ENCODE results near the gene TULP1.

Gene TULP1

DNA sequence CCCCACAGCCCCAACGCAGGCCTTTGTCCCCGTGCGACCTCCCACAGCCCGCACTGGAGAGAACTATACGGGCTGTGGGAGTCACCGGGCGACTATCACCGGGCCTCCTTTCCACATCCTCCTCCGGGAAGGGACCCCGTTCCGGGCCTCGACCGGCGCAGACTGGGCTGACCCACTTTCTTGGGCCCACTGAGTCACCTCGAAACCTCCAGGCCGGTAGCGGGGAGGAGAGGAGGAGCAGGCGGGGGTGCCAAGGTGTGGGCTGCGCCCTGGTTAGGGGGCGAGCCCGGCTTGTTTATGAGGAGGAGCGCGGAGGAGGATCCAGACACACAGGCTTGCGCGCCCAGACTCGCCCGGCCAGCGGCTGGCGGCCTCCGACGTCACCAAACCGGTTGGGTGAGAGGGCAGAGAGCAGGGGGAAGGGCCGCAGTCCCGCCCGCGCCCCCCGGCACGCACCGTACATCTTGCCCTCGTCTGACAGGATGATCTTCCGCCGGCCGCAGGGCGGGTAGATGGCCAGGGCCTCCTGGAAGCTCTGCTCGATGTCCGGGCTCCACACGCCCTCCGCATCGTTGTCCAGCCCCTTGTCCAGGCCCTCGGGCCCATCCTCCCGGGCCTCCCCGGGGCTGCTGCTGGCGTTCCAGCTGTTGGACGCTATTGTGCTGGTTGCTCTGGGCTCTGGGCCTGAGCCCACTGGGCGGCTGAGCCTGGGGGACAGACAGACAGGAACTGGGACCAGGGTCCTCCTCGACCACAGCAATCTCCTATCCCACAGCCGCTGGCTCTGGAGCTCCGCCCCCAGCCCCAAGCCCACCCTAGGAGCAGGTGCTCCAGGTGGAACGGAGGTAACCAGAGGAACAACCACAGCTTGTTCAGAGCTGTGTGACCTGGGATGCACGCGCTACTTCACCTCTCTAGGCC is 26.4 kb downstream of the TULP1 start:
- peak overlapping the region; percentile 37 for H3K4me3 ChIP-seq (ENCODE audit: low read depth, low read length)
- peak overlapping the region; percentile 81 for H3K9ac ChIP-seq (ENCODE audit: low read depth, low read length)
- peaks cover 4% of the 10 kb centered on the region for H3K36me3 ChIP-seq (ENCODE audit: control insufficient read depth, insufficient read depth, low read length)
- H3K4me1 ChIP-seq (ENCODE audit: control insufficient read depth, insufficient read depth, low read length): peaks cover 35% of the 10 kb centered on the region
- H3K27me3 ChIP-seq (ENCODE audit: control insufficient read depth, insufficient read depth, low read length): no peaks in the 10 kb centered on the region
- H3K9me3 ChIP-seq (ENCODE audit: control insufficient read depth, insufficient read depth, low read length): no peaks in the 10 kb centered on the region

DNA sequence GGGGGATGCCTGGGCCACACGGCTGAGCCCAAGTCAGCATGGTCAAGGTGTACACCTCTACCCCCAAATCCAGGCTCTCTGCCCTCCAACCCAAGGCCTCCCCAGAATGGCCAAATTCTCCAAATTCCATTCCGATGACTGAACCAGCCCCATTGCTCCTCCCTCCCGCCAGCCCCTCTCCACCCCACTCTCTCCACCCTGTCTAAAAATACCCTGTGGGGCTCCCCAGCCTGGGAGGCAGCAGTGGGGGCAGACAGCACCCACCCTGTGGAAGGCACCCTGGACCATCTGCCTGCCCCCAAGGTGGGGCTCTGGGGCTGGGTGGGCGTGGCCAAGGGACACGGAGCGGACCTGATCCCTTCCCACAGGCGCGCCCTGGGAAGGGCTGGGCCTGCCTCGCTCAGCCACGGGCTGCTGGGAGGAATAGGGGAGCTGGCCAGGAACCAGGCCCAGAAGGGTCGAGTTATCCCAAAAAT is 27.3 kb downstream of the TULP1 start:
- peaks cover 4% of the 10 kb centered on the region for H3K36me3 ChIP-seq (ENCODE audit: control insufficient read depth, insufficient read depth, low read length)
- no peaks in the 10 kb centered on the region for H3K9me3 ChIP-seq (ENCODE audit: control insufficient read depth, insufficient read depth, low read length)
- peak overlapping the region; percentile 37 for H3K4me3 ChIP-seq (ENCODE audit: low read depth, low read length)
- H3K27me3 ChIP-seq (ENCODE audit: control insufficient read depth, insufficient read depth, low read length): no peaks in the 10 kb centered on the region
- peak overlapping the region; percentile 81 for H3K9ac ChIP-seq (ENCODE audit: low read depth, low read length)
- peaks cover 30% of the 10 kb centered on the region for H3K4me1 ChIP-seq (ENCODE audit: control insufficient read depth, insufficient read depth, low read length)

DNA sequence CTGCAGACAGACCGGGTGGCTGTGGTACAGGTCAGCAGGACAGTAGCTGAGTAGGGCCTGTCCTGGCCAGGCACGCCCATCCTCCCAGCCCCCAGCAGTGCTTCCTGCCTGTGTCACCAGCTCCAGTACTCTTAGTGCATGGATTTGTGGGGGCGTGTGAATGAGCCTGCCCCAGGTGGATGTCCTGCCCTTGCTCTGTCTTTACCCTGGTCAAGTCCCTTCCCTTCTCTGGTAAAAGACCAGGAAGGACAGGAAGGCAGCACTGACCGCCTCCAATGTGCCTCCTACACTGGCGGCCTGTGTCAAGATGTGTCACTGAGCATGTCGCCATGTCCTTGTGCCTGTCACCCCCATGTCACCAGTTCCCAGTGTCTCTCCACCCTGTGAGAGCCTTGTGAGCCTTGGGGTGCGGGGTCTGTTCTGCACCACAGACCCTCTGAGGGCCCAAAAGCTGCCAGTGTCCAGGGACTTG is 27.7 kb downstream of the TULP1 start:
- H3K27me3 ChIP-seq (ENCODE audit: control insufficient read depth, insufficient read depth, low read length): no peaks in the 10 kb centered on the region
- peak overlapping the region; percentile 35 for H3K4me3 ChIP-seq (ENCODE audit: low read depth, low read length)
- H3K9me3 ChIP-seq (ENCODE audit: control insufficient read depth, insufficient read depth, low read length): no peaks in the 10 kb centered on the region
- peaks cover 28% of the 10 kb centered on the region for H3K4me1 ChIP-seq (ENCODE audit: control insufficient read depth, insufficient read depth, low read length)
- H3K36me3 ChIP-seq (ENCODE audit: control insufficient read depth, insufficient read depth, low read length): peaks cover 6% of the 10 kb centered on the region
- H3K9ac ChIP-seq (ENCODE audit: low read depth, low read length): peak overlapping the region; percentile 81

DNA sequence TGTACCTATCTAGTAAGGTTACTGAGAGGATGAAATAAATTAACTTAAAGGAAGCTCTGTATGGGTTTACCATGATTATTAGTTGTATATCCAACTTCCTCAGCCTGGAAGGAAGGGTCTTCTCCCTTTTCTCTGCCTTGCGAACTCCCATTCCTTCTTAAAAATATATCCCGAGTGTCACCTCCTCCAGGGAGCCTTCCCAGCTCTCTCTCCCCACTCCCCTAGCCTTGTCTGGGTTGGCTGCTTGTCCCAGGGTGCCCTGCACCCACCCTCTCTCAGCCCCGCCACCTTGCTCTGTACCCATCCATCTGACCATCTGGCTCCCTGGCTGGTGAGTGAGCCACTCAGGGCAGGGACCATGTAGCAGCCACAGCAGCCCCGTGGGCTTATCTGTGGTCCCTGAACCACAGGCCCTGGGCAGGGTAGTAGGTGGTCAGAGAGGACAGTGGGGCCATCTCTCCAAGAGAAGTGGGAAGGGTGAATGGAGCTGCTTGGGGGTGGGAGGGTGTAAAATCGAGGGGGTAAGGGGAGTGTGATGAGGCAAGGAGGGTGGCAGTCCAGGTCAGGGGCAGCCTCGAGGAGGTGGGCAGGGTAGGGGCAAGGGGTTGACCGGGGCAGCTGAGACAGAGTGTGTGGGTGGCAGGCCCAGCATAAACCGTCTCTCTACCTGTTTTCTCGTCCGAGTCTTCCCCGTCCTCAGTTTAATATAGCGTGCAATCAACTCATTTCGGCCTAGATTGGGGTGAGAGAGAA is 28.6 kb downstream of the TULP1 start:
- Histone ChIP-seq H3K27me3 (ENCODE audit: control insufficient read depth, insufficient read depth, low read length) (no peaks in the 10 kb centered on the region), H3K4me1 (ENCODE audit: control insufficient read depth, insufficient read depth, low read length) (peaks cover 24% of the 10 kb centered on the region), H3K9me3 (ENCODE audit: control insufficient read depth, insufficient read depth, low read length) (no peaks in the 10 kb centered on the region), H3K4me3 (ENCODE audit: low read depth, low read length) (no peak overlapping the region), H3K36me3 (ENCODE audit: control insufficient read depth, insufficient read depth, low read length) (peaks cover 10% of the 10 kb centered on the region), H3K9ac (ENCODE audit: low read depth, low read length) (no peak overlapping the region)

DNA sequence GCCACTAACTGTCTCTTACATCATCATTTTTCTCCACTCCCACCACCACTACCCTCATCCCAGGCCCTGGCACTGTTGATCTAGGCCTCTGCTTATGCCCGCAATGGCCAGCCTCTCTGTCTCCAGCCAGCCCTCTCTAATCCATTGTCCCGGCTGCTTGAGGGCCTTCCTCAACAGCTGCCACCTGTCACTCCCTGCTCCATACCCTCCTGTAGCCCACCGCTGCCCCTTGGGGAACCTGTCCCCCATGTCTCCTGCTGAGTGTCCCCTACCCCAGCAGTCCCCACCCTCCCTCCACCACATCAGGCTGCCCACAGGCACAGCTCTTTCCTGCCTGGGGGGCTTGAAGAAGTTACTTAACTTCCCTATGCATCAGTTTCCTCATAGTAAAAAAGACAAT is 29.2 kb downstream of the TULP1 start:
- Histone ChIP-seq H3K9ac (ENCODE audit: low read depth, low read length) (no peak overlapping the region), H3K4me3 (ENCODE audit: low read depth, low read length) (no peak overlapping the region), H3K36me3 (ENCODE audit: control insufficient read depth, insufficient read depth, low read length) (peaks cover 12% of the 10 kb centered on the region), H3K27me3 (ENCODE audit: control insufficient read depth, insufficient read depth, low read length) (no peaks in the 10 kb centered on the region), H3K4me1 (ENCODE audit: control insufficient read depth, insufficient read depth, low read length) (peaks cover 22% of the 10 kb centered on the region), H3K9me3 (ENCODE audit: control insufficient read depth, insufficient read depth, low read length) (no peaks in the 10 kb centered on the region)

DNA sequence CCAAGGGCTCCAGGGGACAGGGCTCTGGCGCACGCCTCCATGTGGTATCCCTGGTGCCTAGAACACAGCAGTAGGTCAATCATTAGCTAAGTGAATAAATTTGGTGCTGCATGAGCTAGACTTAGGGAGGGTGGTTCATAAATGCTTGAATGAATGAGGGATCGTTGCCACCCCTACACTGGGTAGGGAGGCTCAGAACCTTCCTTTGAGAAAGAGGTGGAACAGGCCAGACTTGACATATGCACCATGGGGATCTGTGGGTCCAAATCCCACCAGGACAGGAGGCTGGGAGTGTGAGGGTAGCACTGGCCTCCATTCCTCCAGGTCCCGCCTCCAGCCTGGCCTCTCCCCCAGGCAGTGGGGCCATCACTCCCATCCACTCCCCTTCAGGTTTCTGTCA is 29.6 kb downstream of the TULP1 start:
- Histone ChIP-seq H3K27me3 (ENCODE audit: control insufficient read depth, insufficient read depth, low read length) (no peaks in the 10 kb centered on the region), H3K4me3 (ENCODE audit: low read depth, low read length) (no peak overlapping the region), H3K9ac (ENCODE audit: low read depth, low read length) (no peak overlapping the region), H3K9me3 (ENCODE audit: control insufficient read depth, insufficient read depth, low read length) (no peaks in the 10 kb centered on the region), H3K36me3 (ENCODE audit: control insufficient read depth, insufficient read depth, low read length) (peaks cover 16% of the 10 kb centered on the region), H3K4me1 (ENCODE audit: control insufficient read depth, insufficient read depth, low read length) (peaks cover 22% of the 10 kb centered on the region)

DNA sequence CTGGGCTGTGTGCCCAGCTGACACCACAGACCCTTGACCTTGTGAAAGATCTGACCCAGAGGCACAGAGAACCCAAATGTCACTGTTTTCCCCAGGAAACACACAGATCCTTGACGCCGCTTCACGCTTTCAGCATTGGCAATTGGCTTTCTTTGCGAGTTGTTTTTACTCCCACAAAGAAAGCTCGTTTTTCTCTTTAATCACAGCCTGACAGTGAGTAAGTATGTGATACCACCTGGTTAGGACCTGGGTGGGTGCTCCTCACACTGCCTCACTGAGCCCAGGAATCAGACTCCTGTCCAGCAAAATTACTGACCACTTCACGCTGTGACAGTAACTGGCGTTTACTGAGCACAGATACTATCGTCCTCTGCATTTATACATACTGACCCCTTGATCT is 31.5 kb downstream of the TULP1 start:
- Histone ChIP-seq H3K36me3 (ENCODE audit: control insufficient read depth, insufficient read depth, low read length) (peaks cover 18% of the 10 kb centered on the region), H3K9ac (ENCODE audit: low read depth, low read length) (no peak overlapping the region), H3K4me1 (ENCODE audit: control insufficient read depth, insufficient read depth, low read length) (peaks cover 11% of the 10 kb centered on the region), H3K4me3 (ENCODE audit: low read depth, low read length) (no peak overlapping the region), H3K9me3 (ENCODE audit: control insufficient read depth, insufficient read depth, low read length) (no peaks in the 10 kb centered on the region), H3K27me3 (ENCODE audit: control insufficient read depth, insufficient read depth, low read length) (no peaks in the 10 kb centered on the region)

DNA sequence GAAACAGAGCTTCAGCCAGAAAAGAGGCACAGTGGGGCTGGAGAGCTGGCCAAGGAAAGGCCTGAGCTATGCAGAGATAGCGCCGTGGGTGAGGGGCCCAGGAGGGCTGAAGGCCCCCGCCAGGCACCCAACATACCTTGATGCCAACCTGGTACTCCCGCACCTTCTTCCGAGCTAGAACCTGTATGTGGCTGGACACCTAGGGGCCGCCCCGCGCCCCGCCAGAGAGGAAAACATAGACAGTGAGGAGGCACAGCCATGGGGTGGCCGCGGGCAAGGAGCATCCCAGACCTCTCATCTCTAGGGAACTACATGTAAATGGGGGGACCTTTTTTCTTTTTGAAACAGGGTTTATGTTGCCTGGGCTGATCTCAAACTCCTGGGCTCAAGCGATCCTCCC is 32.5 kb downstream of the TULP1 start:
- Histone ChIP-seq H3K9ac (ENCODE audit: low read depth, low read length) (no peak overlapping the region), H3K4me3 (ENCODE audit: low read depth, low read length) (no peak overlapping the region), H3K27me3 (ENCODE audit: control insufficient read depth, insufficient read depth, low read length) (no peaks in the 10 kb centered on the region), H3K4me1 (ENCODE audit: control insufficient read depth, insufficient read depth, low read length) (peaks cover 6% of the 10 kb centered on the region), H3K9me3 (ENCODE audit: control insufficient read depth, insufficient read depth, low read length) (no peaks in the 10 kb centered on the region), H3K36me3 (ENCODE audit: control insufficient read depth, insufficient read depth, low read length) (peaks cover 21% of the 10 kb centered on the region)

DNA sequence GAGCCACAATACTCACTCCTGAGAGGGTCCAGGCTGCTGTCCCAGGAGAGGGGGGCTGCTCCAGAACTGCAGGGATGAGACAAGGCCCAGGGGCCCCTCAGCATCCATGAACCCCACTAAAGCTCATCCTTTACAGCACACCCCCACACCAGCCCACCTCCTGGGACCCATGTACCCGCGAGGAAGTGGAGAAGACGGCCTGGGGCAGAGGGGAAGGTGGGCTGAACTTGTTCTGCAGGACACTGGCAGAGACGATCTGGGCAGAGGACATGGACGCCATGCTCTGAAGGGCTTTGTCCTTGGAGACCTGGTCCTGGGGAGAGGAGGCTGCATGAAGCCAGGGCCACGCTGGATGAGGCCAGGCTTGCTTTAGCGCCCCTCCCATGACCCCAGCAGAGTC is 34.4 kb downstream of the TULP1 start:
- H3K4me3 ChIP-seq (ENCODE audit: low read depth, low read length): no peak overlapping the region
- H3K9ac ChIP-seq (ENCODE audit: low read depth, low read length): no peak overlapping the region

DNA sequence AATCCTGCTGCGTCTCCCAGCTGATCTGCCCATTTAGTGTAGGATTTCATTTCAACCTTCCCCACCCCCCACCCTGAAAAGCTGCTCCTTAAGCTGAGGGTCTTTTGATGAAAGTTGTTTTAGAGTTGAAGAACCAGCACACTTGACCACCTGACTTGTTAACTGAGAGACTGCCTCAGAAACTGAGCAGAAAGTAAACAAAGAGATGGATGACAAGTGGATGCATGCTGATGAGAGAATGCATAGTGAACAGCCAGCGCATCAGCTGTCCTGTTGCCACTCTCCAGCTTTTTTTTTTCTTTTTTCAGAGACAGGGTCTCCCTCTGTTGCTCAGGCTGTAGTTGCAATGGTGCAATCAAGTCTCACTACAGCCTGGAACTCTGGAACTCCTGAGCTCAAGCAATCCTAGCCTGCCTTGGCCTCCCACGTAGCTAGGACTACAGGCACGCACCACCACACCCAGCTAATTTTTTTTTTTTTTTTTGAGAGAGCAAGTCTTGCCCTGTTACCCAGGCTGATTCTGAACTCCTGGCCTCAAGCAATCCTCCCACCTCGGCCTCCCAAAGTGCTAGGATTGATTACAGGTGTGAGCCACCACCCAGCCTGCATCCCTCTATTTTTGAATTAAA is 35.0 kb downstream of the TULP1 start:
- Histone ChIP-seq H3K4me3 (ENCODE audit: low read depth, low read length) (no peak overlapping the region), H3K27me3 (ENCODE audit: control insufficient read depth, insufficient read depth, low read length) (no peaks in the 10 kb centered on the region), H3K9me3 (ENCODE audit: control insufficient read depth, insufficient read depth, low read length) (no peaks in the 10 kb centered on the region), H3K9ac (ENCODE audit: low read depth, low read length) (no peak overlapping the region), H3K36me3 (ENCODE audit: control insufficient read depth, insufficient read depth, low read length) (peaks cover 31% of the 10 kb centered on the region), H3K4me1 (ENCODE audit: control insufficient read depth, insufficient read depth, low read length) (no peaks in the 10 kb centered on the region)

More for the DNA sequence above, 34.4 kb downstream of the TULP1 start:
- H3K36me3 ChIP-seq (ENCODE audit: control insufficient read depth, insufficient read depth, low read length): peaks cover 26% of the 10 kb centered on the region
- no peaks in the 10 kb centered on the region for H3K27me3 ChIP-seq (ENCODE audit: control insufficient read depth, insufficient read depth, low read length)
- no peaks in the 10 kb centered on the region for H3K4me1 ChIP-seq (ENCODE audit: control insufficient read depth, insufficient read depth, low read length)
- H3K9me3 ChIP-seq (ENCODE audit: control insufficient read depth, insufficient read depth, low read length): no peaks in the 10 kb centered on the region

DNA sequence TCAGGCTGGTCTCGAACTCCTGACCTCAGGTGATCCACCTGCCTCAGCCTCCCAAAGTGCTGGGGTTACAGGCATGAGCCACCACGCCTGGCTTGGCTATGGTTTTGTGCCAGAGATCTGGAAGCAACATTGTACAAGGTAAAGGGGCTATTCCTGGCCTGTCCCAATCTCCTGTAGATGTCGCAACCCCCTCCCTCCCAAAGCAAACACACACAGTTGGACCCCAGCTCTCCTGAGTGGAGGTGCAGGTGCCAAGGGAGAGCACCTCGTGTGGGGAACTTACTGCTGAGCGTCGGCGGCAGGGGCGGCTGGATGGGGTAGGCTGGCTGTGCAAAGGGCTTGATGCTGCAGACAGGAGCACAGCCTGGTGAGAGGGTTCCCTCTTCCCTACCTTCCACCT is 35.7 kb downstream of the TULP1 start:
- Histone ChIP-seq H3K4me3 (ENCODE audit: low read depth, low read length) (no peak overlapping the region), H3K9ac (ENCODE audit: low read depth, low read length) (no peak overlapping the region), H3K27me3 (ENCODE audit: control insufficient read depth, insufficient read depth, low read length) (no peaks in the 10 kb centered on the region), H3K36me3 (ENCODE audit: control insufficient read depth, insufficient read depth, low read length) (peaks cover 35% of the 10 kb centered on the region), H3K4me1 (ENCODE audit: control insufficient read depth, insufficient read depth, low read length) (no peaks in the 10 kb centered on the region), H3K9me3 (ENCODE audit: control insufficient read depth, insufficient read depth, low read length) (no peaks in the 10 kb centered on the region)

Data from iPS-15b (cell line).